Measurements from ENCODE around the gene CARF. TPM values are rescaled to one million over a fixed set of nuclear protein-coding genes. Genes with fewer than 3 reads are reported as not detected.
A peak's percentile ranks its signal among the peaks of the same experiment; 100 is the strongest.
"Not testable (repeated sequence)": the region's sequence is repeated elsewhere in the genome, so short reads cannot be mapped to it uniquely, and the experiment has no call there.

The CARF gene
- total and polyA plus RNA-seq, 9 donors, result 5.3 to 11.1 (median 6.5) TPM

- Histone ChIP-seq H3K4me1 (ENCODE audit: control insufficient read depth, insufficient read depth, low read length) (peaks cover 5% of the 10 kb centered on the region), H3K36me3 (ENCODE audit: control insufficient read depth, insufficient read depth, low read length) (no peaks in the 10 kb centered on the region), H3K27ac (ENCODE audit: low read length) (no peak overlapping the region), H3K9me3 (replicated peaks; ENCODE audit: control insufficient read depth, low read depth, low read length) (peaks cover 3% of the 10 kb centered on the region), H3K4me3 (ENCODE audit: low read length) (no peak overlapping the region), H3K27me3 (ENCODE audit: control insufficient read depth, insufficient read depth, low read length) (no peaks in the 10 kb centered on the region)
- DNase-seq, result no peak
- 91% methylated on average over 4 of the region's 5 CpGs for WGBS (ENCODE audit: insufficient coverage)
Observed at GRCh38 chr2:202908186-202908585, 3.9 kb upstream of the CARF start.

GRCh38 chr2:202909394-202910192 is 2.5 kb upstream of the CARF start:
- no peaks in the 10 kb centered on the region for H3K9me3 ChIP-seq (replicated peaks; ENCODE audit: control insufficient read depth, low read depth, low read length)
- no peak for DNase-seq
- H3K27me3 ChIP-seq (ENCODE audit: control insufficient read depth, insufficient read depth, low read length), result no peaks in the 10 kb centered on the region
- H3K4me1 ChIP-seq (ENCODE audit: control insufficient read depth, insufficient read depth, low read length), result peaks cover 6% of the 10 kb centered on the region
- WGBS (ENCODE audit: insufficient coverage), result 98% methylated on average over 4 of the region's 6 CpGs
- H3K27ac ChIP-seq (ENCODE audit: low read length), result no peak overlapping the region
- H3K36me3 ChIP-seq (ENCODE audit: control insufficient read depth, insufficient read depth, low read length), result no peaks in the 10 kb centered on the region
- no peak overlapping the region for H3K4me3 ChIP-seq (ENCODE audit: low read length)

- not testable (repeated sequence) for H3K9me3 ChIP-seq (replicated peaks; ENCODE audit: control insufficient read depth, low read depth, low read length); H3K27ac ChIP-seq (ENCODE audit: low read length); H3K36me3 ChIP-seq (ENCODE audit: control insufficient read depth, insufficient read depth, low read length); H3K4me1 ChIP-seq (ENCODE audit: control insufficient read depth, insufficient read depth, low read length); DNase-seq; H3K27me3 ChIP-seq (ENCODE audit: control insufficient read depth, insufficient read depth, low read length)
- H3K4me3 ChIP-seq (ENCODE audit: low read length), result peak overlapping the region; percentile 94
- WGBS (ENCODE audit: insufficient coverage), result 95% methylated on average over 4 of the region's 5 CpGs
Observed at GRCh38 chr2:202910250-202910649, 1.8 kb upstream of the CARF start.

GRCh38 chr2:202910698-202911097 is 1.4 kb upstream of the CARF start:
- Histone ChIP-seq H3K9me3 (replicated peaks; ENCODE audit: control insufficient read depth, low read depth, low read length) (no peaks in the 10 kb centered on the region), H3K27me3 (ENCODE audit: control insufficient read depth, insufficient read depth, low read length) (no peaks in the 10 kb centered on the region), H3K4me1 (ENCODE audit: control insufficient read depth, insufficient read depth, low read length) (peaks cover 6% of the 10 kb centered on the region), H3K27ac (ENCODE audit: low read length) (no peak overlapping the region), H3K4me3 (ENCODE audit: low read length) (peak overlapping the region; percentile 94), H3K36me3 (ENCODE audit: control insufficient read depth, insufficient read depth, low read length) (no peaks in the 10 kb centered on the region)
- no CpG with 5 or more reads among the region's 3 CpGs for WGBS (ENCODE audit: insufficient coverage)
- DNase-seq, result no peak

GRCh38 chr2:202911203-202911511 is 918 bp upstream of the CARF start:
- H3K36me3 ChIP-seq (ENCODE audit: control insufficient read depth, insufficient read depth, low read length), result no peaks in the 10 kb centered on the region
- peak overlapping the region; percentile 99 for H3K27ac ChIP-seq (ENCODE audit: low read length)
- peaks cover 6% of the 10 kb centered on the region for H3K4me1 ChIP-seq (ENCODE audit: control insufficient read depth, insufficient read depth, low read length)
- no peak for DNase-seq
- no peaks in the 10 kb centered on the region for H3K27me3 ChIP-seq (ENCODE audit: control insufficient read depth, insufficient read depth, low read length)
- WGBS (ENCODE audit: insufficient coverage), result 1% methylated on average over 7 of the region's 8 CpGs
- H3K4me3 ChIP-seq (ENCODE audit: low read length), result peak overlapping the region; percentile 94
- H3K9me3 ChIP-seq (replicated peaks; ENCODE audit: control insufficient read depth, low read depth, low read length), result no peaks in the 10 kb centered on the region

- H3K9me3 ChIP-seq (replicated peaks; ENCODE audit: control insufficient read depth, low read depth, low read length); H3K36me3 ChIP-seq (ENCODE audit: control insufficient read depth, insufficient read depth, low read length); H3K27me3 ChIP-seq (ENCODE audit: control insufficient read depth, insufficient read depth, low read length); H3K4me1 ChIP-seq (ENCODE audit: control insufficient read depth, insufficient read depth, low read length): not testable (repeated sequence)
- Histone ChIP-seq H3K27ac (ENCODE audit: low read length) (peak overlapping the region; percentile 99), H3K4me3 (ENCODE audit: low read length) (peak overlapping the region; percentile 94)
- 0% methylated on average over 1 of the region's 49 CpGs for WGBS (ENCODE audit: insufficient coverage)
- DNase-seq, result peak; percentile 24
Observed at GRCh38 chr2:202912342-202913201, 497 bp downstream of the CARF start.

- Histone ChIP-seq H3K4me3 (ENCODE audit: low read length) (no peak overlapping the region), H3K36me3 (ENCODE audit: control insufficient read depth, insufficient read depth, low read length) (peaks cover 12% of the 10 kb centered on the region), H3K27ac (ENCODE audit: low read length) (no peak overlapping the region), H3K27me3 (ENCODE audit: control insufficient read depth, insufficient read depth, low read length) (no peaks in the 10 kb centered on the region), H3K4me1 (ENCODE audit: control insufficient read depth, insufficient read depth, low read length) (no peaks in the 10 kb centered on the region), H3K9me3 (replicated peaks; ENCODE audit: control insufficient read depth, low read depth, low read length) (peaks cover 2% of the 10 kb centered on the region)
- WGBS (ENCODE audit: insufficient coverage), result no CpG with 5 or more reads among the region's 1 CpG
- no peak for DNase-seq
Observed at GRCh38 chr2:202918860-202919259, 6.8 kb downstream of the CARF start.

GRCh38 chr2:202932425-202933138 is 20.5 kb downstream of the CARF start:
- WGBS (ENCODE audit: insufficient coverage), result 76% methylated on average over 3 of the region's 3 CpGs
- Histone ChIP-seq H3K27me3 (ENCODE audit: control insufficient read depth, insufficient read depth, low read length) (no peaks in the 10 kb centered on the region), H3K9me3 (replicated peaks; ENCODE audit: control insufficient read depth, low read depth, low read length) (no peaks in the 10 kb centered on the region), H3K27ac (ENCODE audit: low read length) (peak overlapping the region; percentile 42), H3K4me3 (ENCODE audit: low read length) (no peak overlapping the region), H3K36me3 (ENCODE audit: control insufficient read depth, insufficient read depth, low read length) (peaks cover 25% of the 10 kb centered on the region), H3K4me1 (ENCODE audit: control insufficient read depth, insufficient read depth, low read length) (peaks cover 15% of the 10 kb centered on the region)
- peak; percentile 12 for DNase-seq

- Histone ChIP-seq H3K9me3 (replicated peaks; ENCODE audit: control insufficient read depth, low read depth, low read length) (no peaks in the 10 kb centered on the region), H3K4me3 (ENCODE audit: low read length) (no peak overlapping the region), H3K36me3 (ENCODE audit: control insufficient read depth, insufficient read depth, low read length) (peaks cover 22% of the 10 kb centered on the region), H3K27ac (ENCODE audit: low read length) (peak overlapping the region; percentile 20), H3K4me1 (ENCODE audit: control insufficient read depth, insufficient read depth, low read length) (peaks cover 15% of the 10 kb centered on the region), H3K27me3 (ENCODE audit: control insufficient read depth, insufficient read depth, low read length) (no peaks in the 10 kb centered on the region)
- DNase-seq, result no peak
- WGBS (ENCODE audit: insufficient coverage), result 87% methylated on average over 5 of the region's 5 CpGs
Observed at GRCh38 chr2:202933139-202933510, 21.1 kb downstream of the CARF start.

GRCh38 chr2:202933958-202934357 is 21.9 kb downstream of the CARF start:
- no peak for DNase-seq
- Histone ChIP-seq H3K4me3 (ENCODE audit: low read length) (no peak overlapping the region), H3K4me1 (ENCODE audit: control insufficient read depth, insufficient read depth, low read length) (peaks cover 15% of the 10 kb centered on the region), H3K27me3 (ENCODE audit: control insufficient read depth, insufficient read depth, low read length) (no peaks in the 10 kb centered on the region), H3K27ac (ENCODE audit: low read length) (no peak overlapping the region), H3K36me3 (ENCODE audit: control insufficient read depth, insufficient read depth, low read length) (peaks cover 28% of the 10 kb centered on the region), H3K9me3 (replicated peaks; ENCODE audit: control insufficient read depth, low read depth, low read length) (no peaks in the 10 kb centered on the region)
- no CpG with 5 or more reads among the region's 2 CpGs for WGBS (ENCODE audit: insufficient coverage)
